ENCODE results near the gene OSM.
"Not testable (repeated sequence)": the region's sequence is repeated elsewhere in the genome, so short reads cannot be mapped to it uniquely, and the experiment has no call there.

Gene OSM

GRCh38 chr22:30224161-30224857 is 42.3 kb downstream of the OSM start:
- DNase-seq = no peak

- DNase-seq = no peak
Measured at GRCh38 chr22:30223303-30223702, 43.3 kb downstream of the OSM start.

- no peak for DNase-seq
Measured at GRCh38 chr22:30222321-30222720, 44.3 kb downstream of the OSM start.

- DNase-seq = no peak
Measured at GRCh38 chr22:30221121-30221992, 45.3 kb downstream of the OSM start.

- DNase-seq = no peak
Measured at GRCh38 chr22:30220338-30221012, 46.2 kb downstream of the OSM start.

GRCh38 chr22:30219668-30220278 is 46.9 kb downstream of the OSM start:
- no peak for DNase-seq

- no peak for DNase-seq
Measured at GRCh38 chr22:30219049-30219654, 47.5 kb downstream of the OSM start.

- DNase-seq = no peak
Measured at GRCh38 chr22:30217698-30218560, 48.7 kb downstream of the OSM start.

- no peak for DNase-seq
Measured at GRCh38 chr22:30216710-30217109, 49.9 kb downstream of the OSM start.

GRCh38 chr22:30216272-30216671 is 50.4 kb downstream of the OSM start:
- not testable (repeated sequence) for DNase-seq

- DNase-seq = peak; percentile 28
Measured at GRCh38 chr22:30214703-30215407, 51.8 kb downstream of the OSM start.

GRCh38 chr22:30212996-30213441 is 53.6 kb downstream of the OSM start:
- no peak for DNase-seq
